ENCODE data around the gene LDLRAD1.
"Not testable (repeated sequence)": the region's sequence is repeated elsewhere in the genome, so short reads cannot be mapped to it uniquely, and the experiment has no call there.

The LDLRAD1 gene

DNA sequence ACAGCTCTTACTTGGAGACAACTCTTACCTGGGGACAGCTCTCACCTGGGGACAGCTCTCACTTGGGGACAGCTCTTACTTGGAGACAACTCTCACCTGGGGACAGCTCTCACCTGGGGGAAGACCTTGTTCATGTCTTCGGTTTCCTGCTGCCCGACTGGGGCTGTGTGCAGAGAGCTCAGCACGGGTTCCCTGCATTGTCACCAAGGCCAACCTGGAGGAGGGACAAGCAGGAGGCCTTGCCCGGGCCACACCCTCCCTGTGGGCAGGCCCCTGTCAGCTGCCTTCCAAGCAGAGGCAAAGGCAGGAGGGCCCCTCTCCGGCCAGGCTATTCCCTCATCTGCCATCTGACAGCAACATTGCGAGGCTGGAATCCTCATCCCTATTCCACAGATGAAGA is at the start of gene LDLRAD1:
TSS of gene LDLRAD1 (minus strand) at position 208 of the 400 bp plus-strand sequence. CDS start at position 134, 74 bp downstream.
- DNase-seq, result no peak

DNA sequence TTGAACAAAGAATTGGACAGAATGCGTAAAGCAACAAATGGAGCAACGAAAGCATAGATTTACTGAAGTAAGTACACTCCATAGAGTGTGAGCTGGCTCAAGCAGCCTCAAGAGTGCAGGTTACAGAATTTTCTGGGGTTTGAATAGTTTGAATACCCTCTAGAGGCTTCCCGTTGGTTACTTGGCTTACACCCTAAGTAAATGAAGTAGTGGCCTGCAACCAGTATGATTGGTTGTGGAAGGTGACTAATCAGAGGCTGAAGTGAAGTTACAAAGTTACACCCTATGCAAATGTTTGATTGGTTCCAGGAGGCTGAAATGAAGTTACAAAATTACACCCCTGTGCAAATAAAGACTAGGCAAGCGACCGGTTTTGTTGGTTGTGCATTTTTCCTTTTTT is 46.3 kb upstream of the LDLRAD1 start:
- DNase-seq, result no peak

- no peak for DNase-seq
These were observed 36.4 kb upstream of the LDLRAD1 start for GRCh38 chr1:54054438-54054749.

GRCh38 chr1:54053745-54054437 is 35.9 kb upstream of the LDLRAD1 start:
- DNase-seq, result no peak

DNA sequence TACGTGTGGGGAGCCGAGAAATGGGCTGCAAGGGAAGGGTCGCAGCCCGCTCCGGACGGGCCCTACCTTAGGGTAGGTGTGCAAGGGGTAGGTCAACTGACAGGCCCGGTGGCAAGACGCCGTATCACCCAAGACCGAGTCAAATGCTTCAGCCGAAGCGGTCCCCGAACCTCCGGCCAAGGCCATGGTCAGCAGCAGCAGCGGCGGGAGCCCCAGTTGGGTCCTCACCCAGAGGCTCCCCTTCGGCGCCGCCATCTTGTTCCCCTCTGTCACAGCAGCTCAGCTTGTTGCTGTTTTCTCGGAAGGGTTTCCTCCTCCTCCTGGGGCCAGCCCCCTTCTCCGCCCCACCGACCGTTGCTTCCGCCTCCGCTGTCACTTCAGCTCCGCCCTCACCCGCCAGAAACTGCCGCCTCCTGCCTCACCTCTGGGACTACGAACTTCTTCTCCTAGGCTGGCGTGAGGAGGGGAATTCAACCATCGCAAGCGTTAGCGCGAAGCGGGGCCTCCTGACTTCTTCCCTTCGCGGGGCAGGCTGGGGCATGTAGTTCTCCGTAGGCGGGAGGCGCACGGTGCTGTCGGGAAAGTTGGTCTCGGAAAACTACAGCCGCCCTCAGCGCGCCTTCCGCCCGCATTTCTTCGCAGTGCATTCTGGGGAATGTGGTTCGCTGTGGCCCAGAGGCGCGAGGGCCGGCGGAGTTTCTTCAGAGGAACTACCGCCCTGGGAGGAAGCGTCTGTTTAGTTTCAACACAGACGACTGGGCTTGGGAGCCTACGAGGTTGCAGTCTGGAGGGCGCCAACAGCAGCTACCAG is 35.2 kb upstream of the LDLRAD1 start, which contains the start of the genes TCEANC2 and TMEM59:
TSS of gene TCEANC2 (plus strand) at position 675 of the 811 bp plus-strand sequence. CDS start 815 bp downstream, outside the sequence.
TSS of gene TMEM59 (minus strand) at position 271 of the 811 bp plus-strand sequence. CDS start at position 255, 16 bp downstream.
- peak; percentile 91 for DNase-seq

GRCh38 chr1:54052431-54052933 is 34.5 kb upstream of the LDLRAD1 start:
- DNase-seq, result peak; percentile 0

DNA sequence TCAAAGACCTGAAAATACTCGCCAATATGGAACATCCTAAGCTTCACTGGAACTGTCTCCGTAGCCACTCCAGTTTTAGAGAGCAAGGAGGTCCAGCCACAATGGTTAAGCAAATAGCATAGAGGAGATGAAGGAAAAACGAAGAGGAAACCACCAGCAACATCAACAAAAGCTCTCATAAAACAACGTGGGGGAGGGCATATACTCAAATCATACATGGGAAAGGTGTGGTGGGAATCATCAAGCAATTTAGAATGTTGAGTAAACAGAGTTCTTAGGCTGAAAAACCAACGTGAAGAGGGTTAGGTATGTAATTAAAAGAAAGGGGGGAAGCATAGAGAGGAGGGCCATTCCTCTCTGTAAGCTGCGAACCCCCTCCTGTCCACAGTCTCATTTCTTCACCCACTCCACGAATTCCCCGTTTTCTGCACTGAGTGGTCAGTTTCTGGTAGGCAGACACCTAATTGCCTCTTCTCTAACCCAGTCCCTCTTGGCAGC is 34.0 kb upstream of the LDLRAD1 start:
- no peak for DNase-seq

GRCh38 chr1:54050435-54050834 is 32.4 kb upstream of the LDLRAD1 start:
- DNase-seq, result not testable (repeated sequence)

DNA sequence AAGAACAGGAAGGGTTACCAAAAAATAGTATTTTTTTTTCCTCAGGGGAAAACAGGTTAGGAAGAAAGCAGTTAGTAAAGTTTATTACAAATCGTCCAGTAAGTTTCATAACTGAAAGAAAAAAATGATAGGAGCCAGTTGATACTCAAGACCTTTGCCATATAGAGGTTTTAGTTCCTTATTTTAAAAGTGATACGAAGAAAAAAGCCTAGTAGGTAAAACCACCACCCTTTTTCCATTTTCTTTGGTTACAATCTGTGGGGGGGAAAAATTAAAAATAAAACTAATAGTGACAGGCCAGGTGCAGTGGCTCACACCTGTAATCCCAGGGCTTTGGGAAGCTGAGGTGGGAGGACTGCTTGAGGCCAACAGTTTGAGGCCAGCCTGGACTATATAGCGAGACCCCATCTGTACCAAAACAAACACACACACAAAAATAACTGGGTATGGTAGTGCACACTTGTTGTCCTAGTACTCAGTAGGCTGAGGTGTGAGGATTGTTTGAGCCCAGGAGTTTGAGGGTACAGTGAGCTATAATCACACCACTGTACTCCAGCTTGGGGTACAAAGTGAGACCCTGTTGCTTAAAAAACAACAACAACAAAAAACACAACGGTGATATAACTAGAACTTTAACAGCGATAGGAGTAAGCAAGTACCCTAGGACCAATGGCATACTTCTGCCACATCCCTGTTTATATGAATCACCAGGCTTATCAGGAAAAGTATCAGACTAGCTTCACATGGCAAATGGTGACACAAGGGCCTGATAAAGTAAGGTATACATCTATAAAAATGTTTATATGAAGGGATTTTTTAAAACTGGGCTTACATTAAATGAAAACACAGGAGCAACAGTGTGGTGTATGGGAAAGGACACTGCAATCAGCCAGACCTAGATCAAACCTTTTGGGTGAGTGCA is 29.7 kb upstream of the LDLRAD1 start:
- no peak for DNase-seq

GRCh38 chr1:54046671-54047383 is 28.8 kb upstream of the LDLRAD1 start:
- DNase-seq, result no peak

DNA sequence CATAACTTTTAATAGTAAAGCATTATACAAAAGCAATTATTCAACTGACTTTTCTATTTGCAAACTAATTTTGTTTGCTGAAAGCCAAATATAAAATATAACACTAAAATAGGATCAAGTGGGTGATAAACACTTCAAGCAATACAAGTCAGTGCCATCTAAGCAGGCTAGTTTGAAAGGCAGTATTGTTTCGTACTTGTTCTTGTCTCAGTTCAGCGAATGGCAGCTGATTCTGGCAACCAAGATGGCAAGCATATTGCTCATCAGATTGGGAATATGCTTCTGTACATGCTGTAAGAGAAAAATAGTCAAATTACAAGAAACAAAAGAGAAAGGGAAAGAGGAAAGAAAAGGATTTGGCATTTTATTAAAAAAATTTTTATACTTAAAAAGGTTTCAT is 27.5 kb upstream of the LDLRAD1 start:
- no peak for DNase-seq

- no peak for DNase-seq
These were observed 23.8 kb upstream of the LDLRAD1 start for GRCh38 chr1:54041806-54042205.

- DNase-seq, result no peak
These were observed 19.5 kb upstream of the LDLRAD1 start for GRCh38 chr1:54037476-54037875.

DNA sequence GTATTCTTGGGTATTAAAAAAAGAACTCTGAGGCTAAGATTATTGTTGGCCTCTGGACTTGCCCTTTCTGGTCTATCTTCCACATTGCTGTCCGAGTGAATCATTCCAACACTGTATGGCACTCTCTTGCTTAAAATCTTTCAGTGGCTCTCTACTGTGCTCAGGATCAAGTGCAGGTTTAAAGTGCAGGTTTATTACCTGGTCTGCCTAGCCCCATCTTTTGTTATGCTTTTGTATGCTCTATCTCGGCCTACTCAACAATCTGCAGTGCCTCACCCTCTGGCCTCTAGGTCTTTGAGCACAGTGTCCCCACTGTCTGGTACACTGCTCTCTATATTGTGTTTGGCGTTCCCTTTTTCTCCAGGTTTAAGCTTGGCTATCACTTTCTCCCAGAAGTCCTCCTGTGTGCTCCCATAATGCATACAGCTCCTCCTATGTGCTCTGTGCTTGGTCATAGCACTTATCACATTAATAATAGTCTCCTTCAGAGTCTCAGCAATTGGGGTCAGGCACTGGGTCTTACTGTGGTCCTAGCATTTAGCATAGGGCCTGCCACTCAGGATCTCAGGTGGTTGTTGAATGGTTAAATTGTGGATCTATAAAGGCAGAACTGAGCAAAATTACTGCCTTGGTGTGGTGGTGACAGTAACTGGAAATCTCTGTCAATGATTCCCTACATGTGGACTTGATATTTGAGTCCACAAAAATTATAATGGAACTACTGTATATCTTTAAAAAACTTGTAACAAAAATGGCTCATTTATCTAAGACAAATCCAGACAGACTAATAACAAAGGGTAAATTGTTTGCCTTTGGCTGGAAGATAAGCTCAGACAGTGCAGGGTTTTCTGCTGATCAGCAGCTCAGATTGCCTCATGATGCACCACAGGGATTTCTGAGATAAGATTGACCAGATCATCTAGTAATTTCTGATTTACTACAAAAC is 10.6 kb upstream of the LDLRAD1 start:
- no peak for DNase-seq

DNA sequence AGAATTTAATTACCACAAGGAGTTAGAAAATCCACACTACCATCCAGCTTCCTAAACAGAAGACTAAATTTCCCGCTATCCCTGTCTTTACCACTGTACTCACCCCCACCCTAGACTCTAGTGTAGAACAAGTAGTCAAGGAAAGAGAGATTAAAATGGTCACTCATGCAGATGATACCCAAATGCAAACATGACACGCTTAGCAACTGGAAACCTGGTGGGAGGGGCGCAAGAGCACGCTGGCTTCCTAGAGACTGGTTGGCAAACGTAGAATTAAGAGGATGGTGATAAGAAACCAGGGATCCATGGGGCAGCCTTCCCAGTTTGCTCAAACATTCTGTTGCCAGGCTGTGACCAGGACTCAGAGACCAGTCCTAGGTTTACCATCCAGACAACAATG is 9.9 kb upstream of the LDLRAD1 start:
- DNase-seq, result no peak

DNA sequence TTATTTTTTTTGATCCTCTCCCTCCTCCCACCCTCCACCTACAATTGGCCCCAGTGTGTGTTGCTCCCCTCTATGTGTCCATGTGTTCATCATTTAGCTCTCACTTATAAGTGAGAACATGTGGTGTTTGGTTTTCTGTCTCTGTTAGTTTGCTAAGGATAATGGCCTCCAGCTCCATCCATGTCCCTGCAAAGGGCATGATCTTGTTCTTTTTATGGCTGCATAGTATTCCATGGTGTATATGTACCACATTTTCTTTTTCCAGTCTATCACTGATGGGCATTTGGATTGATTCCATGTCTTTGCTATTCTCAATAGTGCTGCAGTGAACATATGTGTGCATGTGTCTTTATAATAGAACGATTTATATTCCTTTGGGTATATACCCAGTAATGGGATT is 6.8 kb upstream of the LDLRAD1 start:
- not testable (repeated sequence) for DNase-seq

DNA sequence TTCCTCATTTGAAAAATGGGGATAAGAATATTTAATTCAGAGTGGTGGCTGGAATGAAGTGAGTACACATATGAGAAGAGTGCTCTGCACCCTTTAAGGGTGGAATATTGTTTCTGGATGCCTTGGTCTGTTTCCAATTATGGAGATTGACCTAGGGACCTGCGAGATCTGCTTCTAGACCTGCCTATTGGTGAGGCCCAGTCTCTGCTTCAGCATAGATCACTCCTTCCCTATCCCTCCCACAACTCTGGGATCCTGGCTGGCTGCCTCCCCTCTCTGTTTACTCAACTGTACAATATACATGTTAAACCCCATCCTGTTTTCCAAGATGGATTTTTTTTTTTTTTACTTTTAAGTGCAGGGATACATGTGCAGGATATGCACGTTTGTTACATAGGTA is 6.4 kb upstream of the LDLRAD1 start:
- DNase-seq, result no peak

DNA sequence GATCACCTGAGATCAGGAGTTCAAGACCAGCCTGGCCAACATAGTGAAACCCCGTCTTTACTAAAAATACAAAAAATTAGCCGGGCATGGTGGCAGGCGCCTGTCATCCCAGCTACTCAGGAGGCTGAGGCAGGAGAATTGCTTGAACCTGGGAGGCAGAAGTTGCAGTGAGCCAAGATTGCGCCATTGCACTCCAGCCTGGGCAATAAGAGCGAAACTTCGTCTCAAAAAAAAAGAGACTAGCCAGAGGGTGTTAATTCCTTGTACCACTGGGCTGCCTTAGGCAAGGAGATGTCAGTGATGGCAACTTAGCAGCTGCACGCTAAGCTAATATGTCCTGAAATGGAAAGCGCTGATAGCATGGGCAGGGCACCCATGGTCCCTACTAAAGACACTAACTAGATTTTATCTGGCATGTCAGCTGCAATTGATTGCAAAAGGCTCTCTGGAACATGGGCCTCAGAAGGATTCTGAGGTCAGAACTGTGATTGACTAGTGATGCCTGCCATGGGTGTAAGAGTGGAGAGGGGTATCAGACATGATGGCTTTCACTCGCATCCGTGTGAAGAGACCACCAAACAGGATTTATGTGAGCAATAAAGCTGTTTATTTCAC is 1.7 kb upstream of the LDLRAD1 start:
- DNase-seq, result not testable (repeated sequence)

DNA sequence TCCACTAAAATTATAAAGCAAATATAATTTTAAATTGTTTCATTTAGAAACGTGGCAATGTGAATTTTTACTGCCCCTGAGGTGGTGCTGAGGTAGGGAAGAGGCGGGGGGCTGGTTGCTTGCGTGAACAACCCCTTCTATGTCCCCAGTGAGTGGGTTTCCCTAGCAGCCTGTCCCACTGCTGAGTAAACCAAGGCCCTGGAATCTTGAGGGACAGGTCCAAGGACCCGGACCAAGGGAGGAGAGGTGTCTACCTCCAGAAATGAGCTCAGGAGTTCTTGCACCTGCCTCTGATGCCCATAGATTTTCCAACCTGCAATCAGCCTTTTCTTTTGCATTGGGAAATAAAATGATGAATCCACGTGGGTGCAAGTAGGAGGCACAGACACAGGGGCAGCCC is 649 bp upstream of the LDLRAD1 start:
- DNase-seq, result no peak
